ENCODE data around the gene KBTBD13.
"Not testable (repeated sequence)": the region's sequence is repeated elsewhere in the genome, so short reads cannot be mapped to it uniquely, and the experiment has no call there.

KBTBD13 gene

DNA sequence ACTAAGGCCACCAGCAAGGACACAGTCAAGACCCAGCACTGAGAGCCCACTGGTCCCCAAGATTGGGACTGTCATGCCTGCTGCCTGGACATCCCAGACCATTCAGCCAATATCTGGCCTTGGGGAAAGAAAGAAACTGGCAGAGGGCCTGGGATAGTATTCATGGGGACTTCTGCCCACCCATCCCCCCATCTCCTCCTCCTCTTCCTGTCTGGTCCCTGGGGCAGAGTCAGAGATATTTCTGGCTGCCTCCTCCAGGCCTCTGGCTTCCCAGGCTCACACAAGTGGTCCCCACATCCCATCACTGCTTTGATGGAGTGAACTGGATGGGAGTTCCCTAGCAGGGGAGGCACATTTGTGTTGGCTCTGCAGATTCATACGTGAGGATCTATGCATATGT, 4.5 kb upstream of the KBTBD13 start:
- no peak for FAIRE-seq

- no peak for FAIRE-seq
Measured at GRCh38 chr15:65072617-65073016, 3.9 kb upstream of the KBTBD13 start.

- not testable (repeated sequence) for FAIRE-seq
Measured at GRCh38 chr15:65074946-65075345, 1.6 kb upstream of the KBTBD13 start.

GRCh38 chr15:65075607-65076395, 745 bp upstream of the KBTBD13 start:
- not testable (repeated sequence) for FAIRE-seq

DNA sequence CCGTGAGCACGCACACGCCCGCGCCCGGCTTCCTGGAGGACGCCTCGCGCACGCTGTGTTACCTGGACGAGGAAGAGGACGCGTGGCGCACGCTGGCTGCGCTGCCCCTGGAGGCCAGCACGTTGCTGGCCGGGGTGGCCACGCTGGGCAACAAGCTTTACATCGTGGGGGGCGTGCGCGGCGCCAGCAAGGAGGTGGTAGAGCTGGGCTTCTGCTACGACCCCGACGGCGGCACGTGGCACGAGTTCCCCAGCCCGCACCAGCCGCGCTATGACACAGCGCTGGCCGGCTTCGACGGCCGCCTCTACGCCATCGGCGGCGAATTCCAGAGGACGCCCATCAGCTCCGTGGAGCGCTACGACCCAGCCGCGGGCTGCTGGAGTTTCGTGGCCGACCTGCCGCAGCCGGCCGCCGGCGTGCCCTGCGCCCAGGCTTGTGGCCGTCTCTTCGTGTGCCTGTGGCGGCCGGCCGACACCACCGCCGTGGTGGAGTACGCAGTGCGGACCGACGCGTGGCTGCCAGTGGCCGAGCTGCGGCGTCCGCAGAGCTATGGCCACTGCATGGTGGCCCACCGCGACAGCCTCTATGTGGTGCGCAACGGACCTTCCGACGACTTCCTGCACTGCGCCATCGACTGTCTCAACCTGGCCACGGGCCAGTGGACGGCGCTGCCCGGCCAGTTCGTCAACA, 890 bp downstream of the KBTBD13 start:
- FAIRE-seq, result no peak

DNA sequence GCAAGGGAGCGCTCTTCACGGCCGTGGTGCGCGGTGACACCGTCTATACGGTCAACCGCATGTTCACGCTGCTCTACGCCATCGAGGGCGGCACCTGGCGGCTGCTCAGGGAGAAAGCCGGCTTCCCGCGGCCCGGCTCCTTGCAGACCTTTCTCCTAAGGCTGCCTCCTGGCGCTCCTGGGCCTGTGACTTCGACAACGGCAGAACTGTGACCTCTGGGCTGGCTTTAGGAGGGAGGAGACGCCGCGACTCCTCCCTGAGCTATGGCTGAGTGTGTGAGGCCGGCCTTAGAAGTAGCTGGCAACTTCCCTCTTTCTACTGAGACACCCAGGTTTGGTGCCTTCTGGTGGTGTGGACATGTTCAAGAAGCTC, 1.4 kb downstream of the KBTBD13 start:
- FAIRE-seq, result no peak

- no peak for FAIRE-seq
Measured at GRCh38 chr15:65079580-65079979, 3.0 kb downstream of the KBTBD13 start.

DNA sequence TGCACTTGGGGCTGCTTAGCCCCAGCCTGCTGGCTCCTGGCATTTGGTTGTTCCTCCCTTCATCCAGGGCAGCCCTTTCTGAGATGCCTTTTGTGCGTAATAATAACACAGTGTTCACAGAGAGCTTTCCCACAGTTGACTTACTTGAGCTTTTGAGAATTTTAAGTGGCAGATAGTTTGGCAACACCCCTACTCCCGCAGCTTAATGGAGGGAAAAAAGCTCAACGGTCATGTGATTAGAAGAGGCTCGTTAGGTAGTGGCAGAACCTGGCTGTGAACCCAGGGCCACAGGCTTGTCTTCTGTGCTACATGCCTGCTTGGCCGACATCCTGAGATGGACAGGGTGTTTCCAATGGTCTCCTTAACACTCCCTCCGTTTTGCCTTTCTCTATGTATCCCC, 4.7 kb downstream of the KBTBD13 start:
- no peak for FAIRE-seq

GRCh38 chr15:65081758-65082157, 5.2 kb downstream of the KBTBD13 start:
- no peak for FAIRE-seq

- FAIRE-seq, result no peak
Measured at GRCh38 chr15:65082303-65082953, 5.9 kb downstream of the KBTBD13 start.

- FAIRE-seq, result no peak
Measured at GRCh38 chr15:65083262-65083701, 6.7 kb downstream of the KBTBD13 start.

- FAIRE-seq, result no peak
Measured at GRCh38 chr15:65084500-65085206, 8.1 kb downstream of the KBTBD13 start.

GRCh38 chr15:65085207-65085753, 8.7 kb downstream of the KBTBD13 start:
- no peak for FAIRE-seq

GRCh38 chr15:65085990-65086679, 9.6 kb downstream of the KBTBD13 start:
- FAIRE-seq, result no peak

DNA sequence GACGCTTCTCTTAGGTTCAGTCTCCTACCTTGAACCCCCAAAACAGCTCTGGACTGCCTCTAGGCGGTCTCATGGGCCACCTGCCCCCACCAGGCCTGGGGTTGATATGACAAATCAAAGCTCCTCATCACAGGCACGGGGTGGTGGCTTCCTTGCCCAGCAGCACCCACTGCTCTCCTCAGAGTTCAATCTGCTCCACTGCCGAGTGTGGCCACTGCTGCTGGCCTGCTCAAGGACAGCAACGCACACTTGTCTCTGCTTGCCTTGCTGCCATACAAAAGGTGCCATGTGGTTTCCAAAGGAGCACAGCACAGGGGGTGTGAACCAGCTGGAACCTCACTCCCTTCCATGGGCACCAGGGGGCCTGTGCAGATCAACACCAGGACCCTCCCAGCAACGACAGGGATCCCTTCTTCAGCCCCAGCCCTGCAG, 10.2 kb downstream of the KBTBD13 start:
- FAIRE-seq, result no peak

DNA sequence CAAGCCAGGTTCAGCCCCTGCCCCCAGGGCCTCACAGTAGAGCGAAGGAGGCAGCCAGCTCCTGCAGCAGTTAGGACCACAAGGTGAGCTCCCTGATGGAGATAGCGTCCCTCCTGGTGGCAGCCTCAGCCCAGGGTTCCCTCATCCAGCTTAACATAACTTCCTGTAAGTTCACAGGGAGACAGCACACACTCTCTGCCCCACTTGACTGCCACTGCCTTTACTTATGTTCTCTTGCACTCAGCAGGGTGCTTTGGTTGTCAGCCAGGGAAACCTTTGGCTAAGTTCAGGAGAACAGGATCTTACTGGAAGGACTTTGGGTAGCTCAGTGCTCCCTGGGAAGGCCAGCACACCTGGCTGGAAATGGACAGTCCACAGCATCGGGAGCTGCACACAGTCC, 10.9 kb downstream of the KBTBD13 start:
- no peak for FAIRE-seq

GRCh38 chr15:65087873-65088642, 11.5 kb downstream of the KBTBD13 start:
- no peak for FAIRE-seq

DNA sequence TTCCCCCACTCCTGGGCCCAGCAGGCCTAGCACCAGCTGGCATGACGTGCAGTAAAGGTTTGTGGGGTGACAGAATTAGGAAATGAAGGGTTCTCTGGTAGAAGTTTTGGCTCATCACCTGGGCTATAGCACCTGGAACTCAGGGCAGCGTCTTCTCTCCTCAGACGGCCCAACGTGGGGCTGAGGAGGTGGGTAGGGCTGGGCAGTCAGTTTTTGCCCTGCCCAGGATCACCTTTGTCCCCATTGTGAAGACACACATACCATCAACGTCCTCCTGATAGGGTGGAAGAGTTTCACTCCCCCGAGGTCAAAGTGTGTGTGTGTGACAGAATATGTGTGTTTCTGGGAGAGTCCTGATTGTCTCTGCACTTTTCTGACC, 12.1 kb downstream of the KBTBD13 start:
- FAIRE-seq, result no peak

DNA sequence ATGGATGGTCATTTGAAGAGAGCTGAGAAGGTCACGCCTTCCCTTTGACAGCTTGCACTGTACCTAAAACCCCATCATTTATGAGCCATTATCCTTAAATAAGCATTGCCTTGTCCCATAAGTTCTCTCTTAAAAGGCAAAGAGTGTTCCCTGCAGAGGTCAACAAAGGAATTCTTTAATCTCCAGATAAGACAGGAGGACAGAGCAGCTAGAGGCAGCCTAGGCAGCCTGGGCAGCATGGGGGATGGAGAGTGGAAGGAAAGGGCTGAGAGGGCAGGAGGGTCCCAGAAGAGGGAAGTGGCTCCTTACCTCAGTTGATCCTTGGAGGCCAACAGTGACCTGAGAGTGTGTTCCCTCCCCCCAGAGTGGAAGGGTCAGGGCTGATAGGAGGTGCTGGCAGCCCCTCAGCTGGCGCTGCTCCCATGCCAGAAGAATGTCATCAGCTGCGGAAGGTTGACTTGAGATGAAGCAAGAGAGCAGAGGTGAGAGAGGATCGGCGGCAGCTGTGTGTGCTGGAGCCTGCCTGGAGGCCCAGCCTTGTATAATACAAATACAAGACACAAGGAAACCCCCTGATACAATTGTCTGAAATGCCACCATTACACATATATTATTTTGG, 12.8 kb downstream of the KBTBD13 start:
- no peak for FAIRE-seq

GRCh38 chr15:65091946-65092770, 15.6 kb downstream of the KBTBD13 start:
- FAIRE-seq, result no peak

Data from islet of Langerhans (tissue), 1 donor.